ENCODE data around the gene SYNGR1. TPM values are rescaled to one million over a fixed set of nuclear protein-coding genes. Genes with fewer than 3 reads are reported as not detected.

The SYNGR1 gene
- total RNA-seq, 1 experiment from 2014 or later: 47.8 TPM

DNA sequence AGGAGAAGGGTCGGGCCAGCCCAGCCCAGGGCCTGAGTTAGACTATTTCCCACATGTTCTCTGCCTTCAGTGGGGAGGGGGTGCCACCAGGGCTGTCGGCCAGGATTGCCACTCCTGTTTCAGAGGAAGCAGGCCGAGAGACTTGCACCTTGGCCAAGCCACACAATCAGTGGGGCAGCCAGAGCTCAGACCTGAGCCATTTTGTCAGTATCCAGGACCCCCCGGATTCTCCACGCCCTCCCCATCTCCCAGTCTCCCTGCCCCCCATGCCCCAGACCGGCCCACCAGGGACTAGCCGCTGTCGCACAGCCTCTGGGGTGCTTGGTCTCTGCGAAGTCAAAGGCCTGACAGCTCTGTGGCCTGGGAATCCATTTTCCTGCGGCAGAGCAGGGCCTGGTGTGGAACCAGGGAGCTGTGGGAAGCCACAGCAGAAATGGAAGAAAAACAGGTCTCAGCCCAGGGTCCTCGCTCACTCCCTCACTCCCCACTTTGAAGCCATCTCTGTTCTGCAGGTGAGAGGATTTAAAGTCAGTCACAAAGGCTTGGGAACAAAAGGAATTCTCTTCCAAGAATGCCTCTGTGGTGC, 81.5 kb downstream of the SYNGR1 start:
- in situ Hi-C loops (cut with HindIII; ENCODE audit: low pct_unique_long_range_greater_than_20kb, low sequenced_read_pairs): no loop called here
- no peak for DNase-seq (ENCODE audit: low read depth)

GRCh38 chr22:39431821-39432251, 82.0 kb downstream of the SYNGR1 start:
- in situ Hi-C loops (cut with HindIII; ENCODE audit: low pct_unique_long_range_greater_than_20kb, low sequenced_read_pairs): no loop called here
- no peak for DNase-seq (ENCODE audit: low read depth)

DNA sequence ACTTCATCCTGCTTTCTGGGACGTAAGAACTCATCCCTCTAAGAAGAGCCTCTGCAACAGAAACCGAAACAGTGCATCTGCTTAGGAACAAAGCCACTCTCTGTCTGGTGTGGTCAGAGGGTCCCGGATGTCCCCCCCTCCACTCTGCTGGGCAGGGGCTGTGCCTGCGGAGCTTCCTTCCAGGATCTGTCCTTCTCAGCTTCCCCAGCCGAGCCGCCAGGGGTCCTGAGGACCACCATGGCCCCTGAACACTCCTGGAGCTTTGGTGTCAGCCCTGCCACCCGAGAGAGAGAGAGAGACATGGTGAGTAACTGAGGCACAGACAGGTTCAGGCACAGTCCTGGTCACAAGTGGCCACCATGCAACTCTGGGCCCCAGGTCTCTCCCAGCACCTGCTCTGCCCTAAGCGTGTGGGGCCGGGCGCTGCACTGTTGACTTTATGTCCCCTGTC, 82.6 kb downstream of the SYNGR1 start:
- in situ Hi-C loops (cut with HindIII; ENCODE audit: low pct_unique_long_range_greater_than_20kb, low sequenced_read_pairs): no loop called here
- DNase-seq (ENCODE audit: low read depth): no peak

- in situ Hi-C loops (cut with HindIII; ENCODE audit: low pct_unique_long_range_greater_than_20kb, low sequenced_read_pairs): no loop called here
- no peak for DNase-seq (ENCODE audit: low read depth)
These were observed 83.9 kb downstream of the SYNGR1 start for GRCh38 chr22:39433476-39434242.

DNA sequence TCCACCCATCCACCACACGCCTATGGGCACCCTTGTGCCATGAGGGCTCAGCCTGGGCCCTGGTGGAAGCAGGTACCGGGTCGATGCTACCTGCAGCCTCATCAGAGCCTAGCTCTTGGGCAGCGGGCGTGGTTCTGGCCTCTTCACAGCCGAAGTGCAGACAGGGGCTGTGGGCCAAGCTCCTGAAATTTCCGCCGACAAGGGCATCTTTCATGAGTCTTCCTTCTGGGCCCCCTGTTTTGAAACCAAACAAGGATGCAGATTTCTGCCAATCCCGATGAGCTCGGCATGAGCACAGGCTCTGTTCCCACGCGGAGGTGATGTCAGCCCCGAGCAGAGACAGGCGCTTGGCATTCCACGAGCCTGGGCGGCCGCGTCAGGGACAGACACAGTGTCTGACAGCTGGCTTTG, 84.5 kb downstream of the SYNGR1 start:
- in situ Hi-C loops (cut with HindIII; ENCODE audit: low pct_unique_long_range_greater_than_20kb, low sequenced_read_pairs): no loop called here
- no peak for DNase-seq (ENCODE audit: low read depth)

GRCh38 chr22:39434721-39435120, 84.9 kb downstream of the SYNGR1 start:
- DNase-seq (ENCODE audit: low read depth): no peak
- in situ Hi-C loops (cut with HindIII; ENCODE audit: low pct_unique_long_range_greater_than_20kb, low sequenced_read_pairs): no loop called here

Other genes with a start within 250 kb of the SYNGR1 start
- 27.4 and 36.0 TPM in 2 replicates for gene CBX7, start 197.3 kb upstream of the SYNGR1 start, total RNA-seq (2014; rRNA removed; shearing (Covaris generic); ENCODE audit: low replicate concordance)
- 20.9 and 37.3 TPM in 2 replicates for gene PDGFB, start 105.0 kb upstream of the SYNGR1 start, total RNA-seq (2014; rRNA removed; shearing (Covaris generic); ENCODE audit: low replicate concordance)
- 5,144 and 5,940 TPM in 2 replicates for gene RPL3, start 30.4 kb upstream of the SYNGR1 start, total RNA-seq (2014; rRNA removed; shearing (Covaris generic); ENCODE audit: low replicate concordance)
- 34.8 and 42.6 TPM in 2 replicates for gene TAB1, start 49.8 kb downstream of the SYNGR1 start, total RNA-seq (2014; rRNA removed; shearing (Covaris generic); ENCODE audit: low replicate concordance)
- not detected in 2 replicates for gene MGAT3, start 107.0 kb downstream of the SYNGR1 start, total RNA-seq (2014; rRNA removed; shearing (Covaris generic); ENCODE audit: low replicate concordance)
- 31.9 and 43.9 TPM in 2 replicates for gene MIEF1, start 152.3 kb downstream of the SYNGR1 start, total RNA-seq (2014; rRNA removed; shearing (Covaris generic); ENCODE audit: low replicate concordance)
- 480 and 505 TPM in 2 replicates for gene ATF4, start 170.6 kb downstream of the SYNGR1 start, total RNA-seq (2014; rRNA removed; shearing (Covaris generic); ENCODE audit: low replicate concordance)
- 209 and 302 TPM in 2 replicates for gene RPS19BP1, start 182.8 kb downstream of the SYNGR1 start, total RNA-seq (2014; rRNA removed; shearing (Covaris generic); ENCODE audit: low replicate concordance)
- gene CACNA1I, start 220.8 kb downstream of the SYNGR1 start, total RNA-seq (2014; rRNA removed; shearing (Covaris generic); ENCODE audit: low replicate concordance): not detected in 2 replicates

Data from Caki2 (cell line).